H4 (cell line): ENCODE measurements around the gene HYAL1. TPM values are rescaled to one million over a fixed set of nuclear protein-coding genes. Genes with fewer than 3 reads are reported as not detected.
"Not testable (repeated sequence)": the region's sequence is repeated elsewhere in the genome, so short reads cannot be mapped to it uniquely, and the experiment has no call there.

ENCODE experiments used
- DNase-seq: peaks from one replicate; pipeline ENCODE4 v3.0.0-alpha.2; 2015; ENCODE audit warnings: low spot score
- total RNA-seq: library from RNA; depleted of rRNA; stranded (reverse); fragments of >200 nt; shearing (Covaris generic); gene quantifications from 2 replicates; pipeline ENCODE4 v1.2.3, GENCODE V29; 2014

The HYAL1 gene
- total RNA-seq, 1 experiment from 2014 or later = not detected

DNA sequence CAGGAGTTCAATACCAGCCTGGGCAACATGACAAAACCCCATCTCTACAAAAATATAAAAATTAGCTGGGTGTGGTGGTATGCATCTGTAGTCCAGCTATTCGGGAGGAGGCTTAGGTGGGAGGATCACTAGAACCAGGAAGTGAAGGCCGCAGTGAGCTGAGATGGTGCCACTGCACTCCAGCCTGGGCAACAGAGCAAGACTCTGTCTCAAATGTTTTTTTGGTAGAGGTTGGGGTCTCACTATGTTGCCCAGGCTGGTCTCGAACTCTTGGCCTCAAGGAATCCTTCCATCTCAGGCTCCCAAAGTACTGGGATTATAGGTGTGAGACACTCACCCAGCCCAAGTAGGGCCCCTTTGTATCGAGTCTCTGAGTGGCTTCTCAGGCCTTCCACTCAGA lies 9.3 kb downstream of the HYAL1 start:
- DNase-seq = no peak

DNA sequence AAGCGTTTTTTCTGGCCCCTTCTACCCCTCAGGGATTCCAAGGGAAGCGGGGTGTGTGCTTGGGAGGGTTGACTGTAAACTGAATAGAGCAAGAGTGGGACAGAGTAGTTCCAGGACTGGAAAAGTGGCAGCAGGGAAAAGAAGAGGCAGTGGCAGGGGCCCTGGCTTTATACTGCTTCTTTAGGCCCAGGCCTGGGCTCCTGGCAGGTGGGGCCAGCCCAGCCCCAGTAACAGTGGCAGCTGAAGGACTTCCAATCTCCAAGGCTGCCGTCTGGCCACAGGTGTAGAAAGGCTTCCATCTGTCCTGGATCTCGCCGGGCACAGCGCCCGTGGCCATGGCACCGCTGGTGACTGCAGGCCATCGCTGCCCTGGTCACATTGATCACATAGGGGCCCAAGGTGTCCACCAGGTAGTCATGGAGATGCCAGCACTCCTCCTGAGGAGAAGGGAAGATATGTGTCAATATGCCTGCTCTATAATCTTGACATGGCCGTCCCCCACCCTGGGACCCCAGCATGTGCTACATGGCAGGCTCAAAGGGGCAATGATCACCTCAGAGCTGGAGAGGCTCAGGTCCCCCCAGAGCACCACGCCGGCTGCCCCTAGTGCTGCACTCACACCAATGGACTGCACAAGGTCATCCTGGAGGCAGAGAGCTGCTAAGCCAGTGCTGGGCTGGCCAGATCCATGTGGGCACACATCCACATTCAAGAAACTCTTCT lies 10.1 kb downstream of the HYAL1 start:
- no peak for DNase-seq

DNA sequence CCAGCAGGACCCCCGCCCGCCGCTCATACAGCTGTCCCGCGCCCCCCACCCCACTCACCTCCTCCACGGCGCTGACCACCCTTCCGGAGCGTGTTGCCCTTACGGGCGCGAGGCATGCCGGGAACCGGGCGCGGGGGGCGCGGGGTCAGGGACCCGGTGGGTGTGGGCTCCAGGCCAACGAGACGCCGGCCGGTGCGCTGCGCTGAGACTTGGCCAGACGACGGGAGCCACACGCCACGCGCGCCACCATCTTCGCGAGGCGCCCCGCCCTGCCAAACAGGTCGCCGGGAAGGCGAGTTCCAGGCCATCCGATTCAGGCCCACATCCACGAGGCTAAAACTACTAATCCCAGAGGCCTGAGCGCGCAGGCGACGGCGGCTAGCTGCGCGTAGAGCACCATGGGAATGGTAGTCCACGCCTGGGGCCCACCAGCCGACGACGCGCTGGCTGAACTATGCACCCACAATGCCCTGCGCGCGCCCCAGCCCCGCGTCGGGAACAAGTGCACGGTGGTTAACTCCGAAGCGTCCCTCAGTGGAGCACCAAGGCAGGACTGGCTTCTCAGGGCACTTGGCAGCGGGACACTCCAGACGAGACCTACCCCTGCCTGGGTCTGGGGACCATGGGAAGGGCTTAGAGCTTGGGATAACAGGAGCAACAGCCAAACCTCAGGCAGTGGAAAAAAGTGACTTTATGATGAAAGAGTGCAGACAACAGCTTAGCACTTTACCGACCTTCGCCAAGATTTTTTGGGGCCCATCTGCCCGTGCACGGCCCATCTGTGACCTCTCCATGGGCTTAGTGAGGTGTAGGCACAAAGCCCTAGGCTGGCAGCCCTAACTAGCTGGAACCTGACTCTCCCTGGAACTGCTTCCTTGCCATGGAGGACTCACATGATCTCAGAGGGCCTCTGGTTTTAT lies 11.0 kb downstream of the HYAL1 start, which contains the start of gene IFRD2:
TSS of gene IFRD2 (minus strand) at position 271 of the 920 bp plus-strand sequence. CDS start at position 116, 155 bp downstream.
- DNase-seq = peak; percentile 94

DNA sequence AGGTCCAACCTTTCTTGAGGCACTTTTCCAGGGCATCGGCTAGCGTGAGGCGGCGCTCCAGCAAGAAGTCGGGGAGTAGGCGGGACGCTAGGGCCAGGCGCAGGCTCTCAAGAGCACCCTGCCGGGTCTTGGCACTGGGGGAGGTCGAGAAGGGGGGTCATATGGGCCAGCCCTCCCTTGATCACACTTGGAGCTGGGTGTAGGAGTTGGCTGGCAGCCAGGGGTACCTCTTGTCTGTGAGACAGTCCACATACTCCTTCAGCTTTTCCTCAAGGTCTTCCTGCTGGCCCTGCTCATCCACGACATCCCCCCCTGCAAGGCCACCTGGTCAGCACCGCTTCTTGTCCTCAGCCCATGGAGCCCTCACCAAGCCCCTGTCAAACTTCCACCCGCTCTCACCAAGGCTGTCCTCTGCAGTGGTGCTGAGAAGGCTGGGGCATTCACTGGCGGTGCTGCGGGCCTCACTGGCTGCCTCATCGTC lies 13.2 kb downstream of the HYAL1 start:
- no peak for DNase-seq

DNA sequence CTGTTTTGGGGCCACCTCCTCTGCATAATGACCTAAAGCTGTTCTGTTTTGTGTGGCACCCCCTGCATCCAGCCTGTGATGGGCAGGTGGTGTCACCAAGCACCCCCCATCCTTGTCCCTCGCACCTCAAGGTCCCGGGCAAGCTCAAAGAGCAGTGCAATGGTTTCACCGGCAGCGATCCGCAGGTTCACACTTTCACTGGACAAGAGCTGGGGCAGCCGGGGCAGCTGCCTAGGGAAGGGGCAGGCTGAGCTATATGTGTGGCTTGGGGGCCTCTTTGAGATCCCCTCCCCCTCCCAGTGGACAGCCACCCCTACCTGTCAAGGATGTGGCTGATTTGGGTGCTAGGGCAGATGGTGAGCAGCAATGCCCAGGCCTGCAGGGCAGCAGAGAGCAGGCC lies 14.2 kb downstream of the HYAL1 start:
- no peak for DNase-seq

DNA sequence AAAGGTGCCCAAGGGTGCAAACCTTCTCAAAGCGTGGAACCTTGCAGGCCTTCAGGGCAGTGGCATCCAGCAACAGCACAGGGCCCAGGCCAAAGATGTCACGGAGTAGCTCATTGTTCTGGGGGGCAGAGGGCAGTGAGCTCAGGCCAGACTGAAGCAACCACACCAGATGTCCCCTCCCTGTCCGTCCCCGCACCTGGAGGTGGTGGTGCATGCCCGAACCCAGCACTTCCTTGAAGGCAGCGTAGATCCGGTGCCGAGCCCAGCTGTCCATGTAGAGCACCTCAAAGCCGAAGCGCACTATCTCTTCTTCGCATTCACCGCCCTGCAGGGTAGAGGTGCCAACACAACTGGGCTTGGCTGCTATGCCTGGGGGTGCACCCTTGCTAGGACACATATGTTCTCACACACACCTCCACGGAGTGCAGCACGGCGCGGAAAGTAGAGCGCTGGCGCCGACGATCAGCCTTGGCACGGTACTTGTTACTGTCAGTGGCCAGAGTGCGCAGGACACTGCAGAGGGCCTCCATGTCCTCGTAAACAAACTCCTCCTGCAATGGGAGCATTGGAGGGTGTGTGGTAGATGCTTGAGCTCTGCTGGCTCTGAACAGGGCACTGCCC lies 14.9 kb downstream of the HYAL1 start:
- no peak for DNase-seq

DNA sequence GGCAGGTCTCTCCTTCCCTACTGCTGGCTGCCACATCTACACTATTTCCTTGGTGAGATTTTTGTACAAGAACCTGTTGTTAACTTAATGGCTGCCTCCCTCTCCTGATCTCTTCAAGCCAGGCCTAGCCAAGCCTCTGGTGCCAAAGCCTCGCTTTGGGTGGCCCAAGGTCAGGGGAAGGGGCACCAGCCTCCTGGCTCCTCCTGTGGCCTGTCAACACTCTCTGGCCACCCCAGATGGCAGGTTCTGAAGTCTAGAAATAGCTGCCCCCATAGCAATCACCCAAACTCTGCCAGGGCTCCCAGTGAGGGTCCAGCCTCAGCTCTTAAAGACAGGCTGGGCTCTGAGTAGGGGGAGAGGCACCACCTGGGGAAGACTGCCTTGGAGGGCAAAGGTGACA lies 16.1 kb downstream of the HYAL1 start:
- DNase-seq = no peak

DNA sequence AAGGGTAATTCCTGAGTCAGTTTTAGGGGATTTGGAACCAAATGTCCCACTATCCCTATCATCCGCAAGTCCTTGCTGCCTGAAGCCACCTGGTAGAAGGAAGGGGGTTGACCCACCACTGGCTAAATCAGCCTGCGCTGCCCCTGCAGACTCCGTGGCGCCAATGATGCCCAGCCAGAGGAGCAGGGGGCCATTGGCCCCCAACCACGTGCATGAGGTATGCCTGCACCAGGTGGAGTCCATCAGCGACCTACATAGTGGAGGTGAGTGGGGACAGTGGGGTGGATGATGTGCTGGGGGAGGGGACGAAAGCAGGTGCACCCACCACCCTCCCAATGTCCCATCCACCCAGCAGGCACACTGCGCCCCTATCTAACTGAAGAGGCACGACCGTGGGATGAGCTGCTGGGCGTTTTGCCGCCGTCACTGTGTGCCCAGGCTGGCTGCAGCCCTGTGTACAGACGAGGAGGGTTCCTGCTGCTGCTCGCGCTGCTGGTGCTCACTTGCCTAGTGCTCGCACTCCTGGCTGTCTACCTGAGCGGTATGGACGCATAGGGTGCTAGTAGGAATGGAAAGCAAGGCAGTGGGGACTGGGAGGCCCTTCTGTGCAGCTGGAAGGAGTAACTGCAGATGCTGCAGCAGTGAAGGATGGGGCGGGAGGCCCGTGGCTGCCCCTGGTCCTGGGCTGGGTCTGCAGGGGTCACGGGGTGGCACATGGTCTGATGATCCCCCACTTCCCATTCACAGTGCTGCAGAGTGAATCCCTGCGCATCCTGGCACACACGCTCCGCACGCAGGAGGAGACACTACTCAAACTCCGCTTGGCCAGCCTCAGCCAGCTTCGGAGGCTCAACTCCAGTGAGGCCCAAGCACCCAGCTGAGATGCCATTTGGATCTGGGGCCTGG lies 16.8 kb downstream of the HYAL1 start:
- no peak for DNase-seq

DNA sequence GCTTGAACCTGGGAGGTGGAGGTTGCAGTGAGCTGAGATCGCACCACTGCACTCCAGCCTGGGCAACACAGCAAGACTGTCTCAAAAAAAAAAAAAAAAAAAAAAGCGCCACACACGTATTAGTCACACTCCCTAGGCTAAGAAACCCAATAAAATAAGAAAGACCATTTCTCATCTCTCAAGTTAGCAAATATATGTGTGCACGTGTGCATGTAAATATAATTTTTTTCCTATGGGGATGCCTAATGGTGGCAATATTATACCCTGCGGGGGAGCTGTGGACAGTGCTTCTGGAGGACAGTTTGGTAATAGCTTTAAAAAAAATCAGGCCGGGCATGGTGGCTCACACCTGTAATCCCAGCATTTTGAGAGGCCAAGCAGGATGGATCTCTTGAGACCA lies 19.3 kb downstream of the HYAL1 start:
- not testable (repeated sequence) for DNase-seq

DNA sequence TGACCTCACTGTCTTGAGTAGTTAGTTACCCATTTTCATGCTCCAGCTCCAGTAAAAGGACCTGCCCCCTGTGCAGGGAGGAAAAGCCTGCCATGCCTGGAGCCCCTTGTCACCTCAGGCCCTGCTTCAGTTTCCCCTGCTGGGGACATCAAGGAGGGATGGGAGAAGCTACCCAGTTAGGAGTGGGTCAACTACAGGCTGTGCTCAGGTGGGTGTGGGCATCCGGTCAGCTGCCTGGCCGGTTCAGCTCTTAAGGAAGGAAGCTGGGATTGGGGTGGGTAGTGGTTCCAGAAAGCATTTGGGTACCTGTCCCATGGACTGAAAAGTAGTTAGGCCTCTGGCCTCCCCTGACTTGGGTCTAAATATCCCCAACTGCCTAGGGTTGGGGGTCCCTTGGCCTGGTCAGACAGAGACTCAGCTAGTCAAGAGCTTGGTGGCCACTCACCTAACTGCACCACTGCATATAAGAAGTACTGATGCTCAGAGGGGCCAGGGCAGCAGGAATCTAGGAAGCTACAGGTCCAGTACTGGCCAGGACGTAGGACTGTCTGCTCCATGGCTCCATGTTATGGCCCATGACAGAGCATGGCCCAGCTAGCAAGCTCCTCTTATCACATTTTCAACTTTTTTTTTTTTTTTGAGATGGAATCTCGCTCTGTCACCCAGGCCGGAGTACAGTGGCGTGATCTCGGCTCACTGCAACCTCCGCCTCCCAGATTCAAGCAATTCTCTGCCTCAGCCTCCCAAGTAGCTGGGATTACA lies 23.9 kb downstream of the HYAL1 start:
- no peak for DNase-seq

DNA sequence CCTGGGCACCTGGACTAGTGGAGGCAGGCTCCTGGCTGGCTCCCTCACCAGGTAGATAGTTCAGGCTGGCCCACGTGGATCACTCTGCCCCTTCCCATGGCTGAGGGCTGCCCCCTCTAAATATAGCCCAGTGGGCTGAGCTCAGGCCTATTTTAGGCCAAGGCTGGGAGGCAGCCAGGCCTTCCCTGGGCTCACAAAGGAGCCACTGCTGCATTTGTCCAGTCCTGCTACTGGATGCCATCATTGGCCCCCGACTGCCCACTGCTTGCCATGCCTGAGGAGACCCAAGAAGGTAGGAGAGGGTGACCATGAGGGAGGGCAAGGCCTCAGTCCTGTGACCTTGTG lies 24.5 kb downstream of the HYAL1 start, which contains the start of gene LSMEM2:
TSS of gene LSMEM2 (plus strand) at position 208 of the 345 bp plus-strand sequence. CDS start at position 235, 27 bp downstream.
- no peak for DNase-seq

DNA sequence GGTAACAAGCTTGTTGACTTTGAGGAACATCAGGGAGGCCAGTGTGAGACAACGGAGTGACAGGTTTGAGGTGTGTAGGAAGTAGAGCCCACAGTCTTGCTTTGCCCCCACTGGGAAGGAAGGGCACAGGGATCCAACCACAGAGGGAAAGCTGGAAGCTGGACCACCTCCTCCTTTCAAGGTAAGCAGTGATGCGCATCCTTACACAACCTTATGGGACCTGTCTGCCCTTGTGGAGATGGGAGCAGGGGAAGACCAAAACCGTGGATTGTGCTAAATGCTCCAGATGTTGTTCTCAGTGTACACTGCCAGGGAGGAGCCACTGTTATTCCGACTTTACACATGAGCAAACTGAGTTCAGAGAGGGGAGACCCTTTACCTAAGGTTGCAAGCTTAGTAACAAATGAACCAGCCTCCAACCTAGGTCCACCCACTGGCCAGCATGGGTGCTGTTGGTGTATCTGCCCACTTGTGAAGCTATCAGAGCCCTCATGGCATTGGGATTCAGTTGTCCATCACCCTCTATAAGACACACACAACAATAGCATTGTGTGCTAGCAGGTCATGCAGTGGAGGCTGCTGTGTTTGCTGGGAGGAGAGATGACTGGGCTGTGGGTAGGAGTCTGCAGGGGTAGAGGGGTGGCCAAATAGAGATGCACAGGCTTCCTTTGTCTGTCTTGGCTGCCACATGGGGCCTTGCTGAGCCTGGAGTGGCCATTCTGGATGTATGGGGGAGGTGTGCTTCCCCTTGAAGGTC lies 25.1 kb downstream of the HYAL1 start:
- no peak for DNase-seq

DNA sequence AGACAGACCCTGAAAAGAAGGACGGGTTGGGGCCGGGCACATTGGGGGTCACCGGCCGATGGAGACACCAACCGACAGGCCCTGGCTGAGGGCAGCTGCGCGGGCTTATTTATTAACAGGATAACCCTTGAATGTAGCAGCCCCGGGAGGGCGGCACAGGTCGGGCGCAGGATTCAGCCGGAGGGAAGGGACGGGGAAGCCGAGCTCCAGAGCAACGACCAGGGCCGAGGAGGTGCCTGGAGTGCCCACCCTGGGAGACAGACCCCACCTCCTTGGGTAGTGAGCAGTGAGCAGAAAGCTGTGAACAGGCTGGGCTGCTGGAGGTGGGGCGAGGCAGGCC lies 26.6 kb downstream of the HYAL1 start:
- no peak for DNase-seq

DNA sequence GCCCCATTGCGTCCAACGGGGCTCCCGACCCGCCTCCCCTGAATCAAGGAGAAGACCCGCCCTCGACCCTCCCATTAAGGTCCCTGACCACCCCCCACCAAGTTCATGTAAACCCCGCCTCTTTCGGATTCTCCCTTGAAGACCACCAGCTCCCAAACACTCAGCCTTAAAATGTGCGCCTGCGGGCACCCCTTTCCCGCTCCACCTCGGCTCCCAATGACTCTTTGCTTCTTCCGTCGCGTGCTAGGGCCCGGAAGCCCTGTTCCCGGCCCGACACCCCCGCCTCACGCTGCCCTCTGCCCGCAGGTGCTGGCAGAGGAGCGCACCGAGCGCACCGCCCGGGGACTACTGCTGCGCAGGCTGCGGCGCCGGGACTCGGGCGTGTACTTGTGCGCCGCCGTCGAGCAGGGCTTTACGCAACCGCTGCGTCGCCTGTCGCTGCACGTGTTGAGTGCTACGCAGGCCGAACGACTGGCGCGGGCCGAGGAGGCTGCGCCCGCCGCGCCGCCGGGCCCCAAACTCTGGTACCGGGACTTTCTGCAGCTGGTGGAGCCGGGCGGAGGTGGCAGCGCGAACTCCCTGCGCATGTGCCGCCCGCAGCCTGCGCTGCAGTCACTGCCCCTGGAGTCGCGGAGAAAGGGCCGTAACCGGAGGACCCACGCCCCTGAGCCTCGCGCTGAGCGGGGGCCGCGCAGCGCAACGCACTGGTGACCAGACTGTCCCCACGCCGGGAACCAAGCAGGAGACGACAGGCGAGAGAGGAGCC lies 27.2 kb downstream of the HYAL1 start:
- no peak for DNase-seq

DNA sequence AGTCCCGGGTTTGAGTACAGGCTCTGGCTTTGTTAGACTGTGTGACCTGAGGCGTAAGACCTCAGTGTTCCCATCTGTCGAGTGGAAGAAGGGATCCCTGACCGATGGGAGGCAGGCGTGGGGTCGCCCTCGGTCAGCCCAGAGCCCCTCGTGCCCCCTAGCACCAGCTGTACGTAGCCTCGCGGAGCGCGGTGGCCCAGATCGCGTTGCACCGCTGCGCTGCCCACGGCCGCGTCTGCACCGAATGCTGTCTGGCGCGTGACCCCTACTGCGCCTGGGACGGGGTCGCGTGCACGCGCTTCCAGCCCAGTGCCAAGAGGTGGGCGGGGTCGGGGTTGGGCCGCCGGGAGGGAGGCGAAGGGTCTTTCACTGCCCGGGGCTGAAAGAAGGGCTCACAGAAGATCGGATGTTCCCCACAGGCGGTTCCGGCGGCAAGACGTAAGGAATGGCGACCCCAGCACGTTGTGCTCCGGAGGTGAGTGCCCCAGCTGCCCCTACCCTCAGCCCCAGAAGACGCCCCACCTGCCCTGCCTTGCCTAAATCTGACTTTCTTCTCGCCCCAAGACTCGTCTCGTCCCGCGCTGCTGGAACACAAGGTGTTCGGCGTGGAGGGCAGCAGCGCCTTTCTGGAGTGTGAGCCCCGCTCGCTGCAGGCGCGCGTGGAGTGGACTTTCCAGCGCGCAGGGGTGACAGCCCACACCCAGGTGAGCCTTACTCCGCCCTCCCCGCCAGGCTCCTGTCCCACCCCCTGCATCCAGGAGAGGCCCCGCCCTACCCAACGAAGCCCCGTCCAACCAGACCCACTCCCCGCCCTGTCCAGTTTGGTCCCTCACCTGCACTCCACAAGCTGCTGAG lies 28.0 kb downstream of the HYAL1 start:
- no peak for DNase-seq

DNA sequence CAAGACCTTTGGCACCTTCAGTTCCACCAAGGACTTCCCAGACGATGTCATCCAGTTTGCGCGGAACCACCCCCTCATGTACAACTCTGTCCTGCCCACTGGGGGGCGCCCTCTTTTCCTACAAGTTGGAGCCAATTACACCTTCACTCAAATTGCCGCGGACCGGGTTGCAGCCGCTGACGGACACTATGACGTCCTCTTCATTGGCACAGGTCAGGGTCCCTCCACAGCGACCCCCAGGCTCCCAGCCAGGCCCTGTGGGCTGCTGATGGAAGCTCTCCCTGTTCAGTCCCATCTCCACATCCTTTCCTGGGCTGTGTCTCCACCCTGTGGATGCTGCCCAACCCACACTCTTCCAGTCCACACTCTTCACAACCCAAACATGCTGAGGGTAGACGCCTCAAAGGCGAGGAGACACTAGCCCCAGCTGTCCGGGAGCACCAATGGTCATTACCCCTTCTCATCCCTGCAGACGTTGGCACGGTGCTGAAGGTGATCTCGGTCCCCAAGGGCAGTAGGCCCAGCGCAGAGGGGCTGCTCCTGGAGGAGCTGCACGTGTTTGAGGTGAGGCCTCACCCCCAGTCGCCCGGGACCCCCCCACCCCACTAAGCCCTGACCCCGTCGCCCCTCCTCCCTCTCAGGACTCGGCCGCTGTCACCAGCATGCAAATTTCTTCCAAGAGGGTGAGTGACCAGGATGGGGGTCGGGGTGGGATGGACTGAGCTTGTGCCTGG lies 28.8 kb downstream of the HYAL1 start:
- no peak for DNase-seq

DNA sequence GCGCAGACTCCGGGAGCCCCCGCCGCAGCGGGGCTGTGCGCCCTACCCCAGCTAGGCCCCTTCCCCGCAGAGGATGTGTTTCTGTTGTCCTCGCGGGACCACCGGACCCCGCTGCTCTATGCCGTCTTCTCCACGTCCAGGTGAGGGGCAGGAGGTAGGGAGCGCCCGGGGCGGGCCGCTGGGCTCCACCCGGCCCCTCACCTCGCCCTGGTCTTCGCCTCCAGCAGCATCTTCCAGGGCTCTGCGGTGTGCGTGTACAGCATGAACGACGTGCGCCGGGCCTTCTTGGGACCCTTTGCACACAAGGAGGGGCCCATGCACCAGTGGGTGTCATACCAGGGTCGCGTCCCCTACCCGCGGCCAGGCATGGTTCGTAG lies 29.7 kb downstream of the HYAL1 start:
- no peak for DNase-seq
